Esophagus squamous epithelium (tissue), 4 donors: ENCODE measurements around the gene LDLRAD3.

Experiments
- POLR2A ChIP-seq, 4 donors: fragments of 450-650 bp; IDR thresholded peaks; one replicate each; pipeline ENCODE4 v1.6.1; 2017; ENCODE audit warnings: antibody characterized with exemption in 4 of 4, mild to moderate bottlenecking in 4 of 4, moderate library complexity in 3 of 4
- TF ChIP-seq, protein P1 (sequence below), 6 experiments: fragments of 450-650 bp in 4 of 6; fragments of 200-600 bp in 2 of 6; sonication (generic) in 2 of 6; IDR thresholded peaks; one replicate each; pipeline ENCODE4 v1.5.1; 2016 to 2019; ENCODE audit warnings: antibody characterized with exemption in 6 of 6, mild to moderate bottlenecking in 4 of 6, moderate library complexity in 4 of 6

DNA sequence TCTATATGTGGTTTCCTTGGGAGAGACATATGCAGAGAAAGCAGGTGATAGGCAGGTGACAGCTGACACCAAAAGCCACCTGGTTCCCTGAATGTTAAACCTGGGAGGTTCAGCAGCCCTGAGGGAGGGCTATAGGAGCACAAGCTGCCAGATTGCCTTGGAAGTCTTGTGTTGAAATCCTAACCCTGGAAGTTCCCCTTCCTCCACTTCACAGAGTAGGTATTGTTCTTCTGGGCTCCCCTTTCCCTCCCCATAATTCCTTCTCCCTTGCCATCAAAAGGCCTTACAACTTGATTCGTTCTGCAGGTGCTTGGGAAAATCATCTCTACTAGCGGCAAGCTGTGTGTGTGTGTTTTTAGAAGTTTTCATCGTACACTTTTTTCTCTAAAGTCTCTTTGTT lies 5.4 kb downstream of the LDLRAD3 start:
- TF ChIP-seq, protein P1, sequence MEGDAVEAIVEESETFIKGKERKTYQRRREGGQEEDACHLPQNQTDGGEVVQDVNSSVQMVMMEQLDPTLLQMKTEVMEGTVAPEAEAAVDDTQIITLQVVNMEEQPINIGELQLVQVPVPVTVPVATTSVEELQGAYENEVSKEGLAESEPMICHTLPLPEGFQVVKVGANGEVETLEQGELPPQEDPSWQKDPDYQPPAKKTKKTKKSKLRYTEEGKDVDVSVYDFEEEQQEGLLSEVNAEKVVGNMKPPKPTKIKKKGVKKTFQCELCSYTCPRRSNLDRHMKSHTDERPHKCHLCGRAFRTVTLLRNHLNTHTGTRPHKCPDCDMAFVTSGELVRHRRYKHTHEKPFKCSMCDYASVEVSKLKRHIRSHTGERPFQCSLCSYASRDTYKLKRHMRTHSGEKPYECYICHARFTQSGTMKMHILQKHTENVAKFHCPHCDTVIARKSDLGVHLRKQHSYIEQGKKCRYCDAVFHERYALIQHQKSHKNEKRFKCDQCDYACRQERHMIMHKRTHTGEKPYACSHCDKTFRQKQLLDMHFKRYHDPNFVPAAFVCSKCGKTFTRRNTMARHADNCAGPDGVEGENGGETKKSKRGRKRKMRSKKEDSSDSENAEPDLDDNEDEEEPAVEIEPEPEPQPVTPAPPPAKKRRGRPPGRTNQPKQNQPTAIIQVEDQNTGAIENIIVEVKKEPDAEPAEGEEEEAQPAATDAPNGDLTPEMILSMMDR (IDR thresholded peaks at IDR 0.05) = no peak
- no peak for TF ChIP-seq POLR2A (IDR thresholded peaks at IDR 0.05)
